Epithelial cell of prostate (primary cell): ENCODE results near the gene WDR27.
"Not testable (repeated sequence)": the region's sequence is repeated elsewhere in the genome, so short reads cannot be mapped to it uniquely, and the experiment has no call there.

Source experiments
- DNase-seq: peaks from one replicate; pipeline ENCODE4 v3.0.0-alpha.2; 2011; ENCODE audit warnings: low read depth, low spot score
- H3K27ac ChIP-seq: fragments of 450-650 bp; 2 replicates; pipeline ENCODE4 v1.5.1; 2017; ENCODE audit warnings: mild to moderate bottlenecking

The WDR27 gene

DNA sequence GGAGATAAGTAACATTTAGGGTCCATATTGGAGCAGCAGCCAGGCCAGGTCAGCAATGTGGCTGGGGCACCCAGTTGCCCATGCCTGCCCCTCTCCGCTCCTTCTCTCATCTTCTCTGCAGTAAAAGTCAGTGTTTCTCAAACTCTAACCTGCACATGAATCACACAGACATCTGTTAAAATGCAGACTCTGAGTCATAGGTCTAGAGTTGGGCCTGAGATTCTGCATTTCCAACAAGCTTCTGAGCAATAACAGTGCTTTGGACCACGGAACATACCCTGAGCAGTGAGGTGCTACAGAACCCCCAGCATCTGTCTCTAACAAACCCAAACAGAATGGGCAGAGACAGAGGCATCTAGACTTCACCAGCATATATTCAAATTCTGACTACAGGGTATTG, 12.3 kb upstream of the WDR27 start:
- DNase-seq: no peak
- H3K27ac ChIP-seq: no peak overlapping the region

DNA sequence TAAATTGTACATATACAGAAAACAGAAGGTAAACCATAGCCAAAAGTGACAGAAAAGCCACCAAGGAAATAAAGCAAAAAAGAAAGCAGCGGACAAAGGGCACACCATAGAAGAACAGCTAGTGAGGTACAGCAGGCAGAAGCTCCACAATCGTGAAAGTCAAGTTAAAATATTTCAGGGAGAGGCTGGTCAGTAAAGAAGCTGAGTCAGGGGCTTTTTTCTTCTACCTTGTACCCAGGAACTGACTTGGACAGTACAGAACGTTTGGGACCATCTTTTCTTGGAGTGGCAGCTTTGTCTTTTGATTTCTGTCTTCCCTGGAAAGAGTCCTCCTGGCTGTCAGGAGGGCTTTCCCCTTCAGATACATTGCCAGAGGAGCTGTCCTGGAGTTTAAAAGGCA, 8.2 kb upstream of the WDR27 start:
- H3K27ac ChIP-seq: no peak overlapping the region
- DNase-seq: no peak

DNA sequence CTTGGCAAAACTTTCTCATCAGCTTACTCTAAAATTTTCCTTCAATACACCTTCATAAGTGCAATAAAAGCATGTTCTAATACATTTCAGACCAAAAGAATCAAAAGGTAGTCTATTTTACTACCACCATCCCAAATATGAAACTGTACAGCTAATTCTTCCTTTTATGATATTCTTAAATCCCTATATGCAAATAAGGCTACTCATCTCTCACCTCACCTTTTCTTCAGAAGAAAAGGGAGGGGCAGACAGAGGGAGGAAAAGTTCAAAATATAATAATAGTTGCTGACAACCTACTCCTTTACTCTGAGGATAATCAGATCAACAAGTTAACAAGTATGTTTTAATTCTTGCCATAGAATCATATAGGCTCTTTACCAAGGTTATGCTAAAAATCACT, 7.5 kb upstream of the WDR27 start:
- no peak for DNase-seq
- peak overlapping the region; percentile 15 for H3K27ac ChIP-seq

DNA sequence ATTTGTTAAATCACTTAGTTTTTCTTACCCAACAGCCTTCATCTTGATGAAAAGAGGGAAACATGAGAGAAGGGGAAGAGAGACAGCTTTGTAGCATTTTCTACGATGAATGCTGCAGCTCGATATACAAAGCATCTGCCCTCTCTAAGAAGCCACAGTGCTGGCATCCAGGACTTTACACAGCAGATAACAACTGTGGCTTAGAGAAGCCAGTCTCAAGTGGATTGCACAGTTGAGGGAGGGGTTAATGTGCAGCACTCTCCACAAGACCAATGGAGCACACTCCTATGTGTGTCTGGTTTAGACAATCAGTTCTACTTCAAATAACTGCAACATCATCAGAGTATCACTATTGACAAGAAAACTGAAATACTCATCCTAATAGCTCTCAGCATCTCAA, 5.9 kb upstream of the WDR27 start:
- no peak overlapping the region for H3K27ac ChIP-seq
- DNase-seq: no peak

DNA sequence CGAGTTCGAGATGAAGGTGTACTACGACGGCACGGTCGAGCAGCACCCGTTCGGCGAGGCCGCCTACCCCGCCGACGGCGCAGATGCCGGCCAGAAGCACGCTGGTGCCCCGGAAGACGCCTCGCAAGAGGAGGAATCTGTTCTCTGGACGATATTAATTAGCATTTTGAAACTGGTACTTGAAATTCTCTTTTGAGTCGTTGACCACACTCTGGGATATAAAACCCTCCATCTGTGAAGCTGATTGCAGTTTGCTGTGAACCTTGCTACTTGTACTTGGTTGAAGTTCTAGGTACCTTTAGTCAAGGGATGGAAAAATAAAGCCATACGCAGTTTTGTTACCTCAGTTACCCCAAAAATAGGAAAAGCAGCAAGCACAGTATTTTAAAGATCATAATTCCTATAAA, 1.0 kb upstream of the WDR27 start:
- DNase-seq: no peak
- H3K27ac ChIP-seq: peak overlapping the region; percentile 87

DNA sequence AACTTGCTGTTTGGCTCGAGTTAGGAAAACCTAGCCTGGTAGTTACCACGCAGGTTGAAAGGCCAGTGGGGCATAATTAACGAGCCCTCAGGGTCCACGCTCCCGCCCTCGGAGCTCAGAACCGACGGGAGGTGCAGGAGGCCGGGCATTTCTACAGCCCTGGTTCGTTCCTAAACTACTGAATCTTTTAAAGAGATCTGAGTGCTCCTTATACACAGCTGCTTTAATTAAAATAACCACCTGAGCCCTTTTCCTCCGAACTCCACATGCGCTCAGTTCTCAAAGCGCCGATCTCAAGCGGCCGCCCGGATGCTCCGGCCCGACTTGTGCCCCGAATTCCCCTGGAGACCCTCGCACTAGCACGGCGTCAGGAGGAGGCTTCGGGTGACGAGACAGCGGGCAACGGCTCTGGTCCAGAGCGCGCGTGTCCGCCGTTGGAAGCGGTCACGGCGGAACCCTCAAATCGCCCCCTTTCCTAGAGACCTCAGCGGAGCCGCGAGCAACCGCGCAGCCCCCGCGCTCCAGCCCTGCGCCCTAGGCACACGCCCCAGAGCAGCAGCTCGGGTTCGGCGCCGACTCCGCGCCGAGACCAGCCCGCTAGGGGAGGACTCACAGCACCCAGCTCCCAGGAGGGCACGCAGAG, 397 bp downstream of the WDR27 start:
- no peak for DNase-seq
- H3K27ac ChIP-seq: peak overlapping the region; percentile 87

DNA sequence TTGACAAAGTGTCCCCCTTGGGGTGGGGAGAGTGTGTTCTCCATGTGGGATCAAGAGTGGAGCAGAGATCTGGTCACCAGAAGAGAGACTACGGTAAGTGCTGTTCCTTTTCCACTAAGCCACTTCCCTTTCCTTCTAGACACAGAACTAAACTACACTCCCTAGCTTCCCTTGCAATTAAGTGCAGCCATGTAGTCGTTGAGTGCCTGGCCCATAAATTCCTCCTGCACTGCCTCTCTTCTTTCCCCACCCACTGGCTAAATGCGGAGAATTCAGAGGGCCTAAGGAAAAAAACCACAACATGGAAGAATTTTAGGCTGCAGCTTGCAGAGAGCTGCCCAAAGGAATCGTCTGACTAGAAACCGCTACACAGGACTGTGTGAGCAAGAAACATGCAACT, 1.5 kb downstream of the WDR27 start:
- no peak overlapping the region for H3K27ac ChIP-seq
- no peak for DNase-seq

DNA sequence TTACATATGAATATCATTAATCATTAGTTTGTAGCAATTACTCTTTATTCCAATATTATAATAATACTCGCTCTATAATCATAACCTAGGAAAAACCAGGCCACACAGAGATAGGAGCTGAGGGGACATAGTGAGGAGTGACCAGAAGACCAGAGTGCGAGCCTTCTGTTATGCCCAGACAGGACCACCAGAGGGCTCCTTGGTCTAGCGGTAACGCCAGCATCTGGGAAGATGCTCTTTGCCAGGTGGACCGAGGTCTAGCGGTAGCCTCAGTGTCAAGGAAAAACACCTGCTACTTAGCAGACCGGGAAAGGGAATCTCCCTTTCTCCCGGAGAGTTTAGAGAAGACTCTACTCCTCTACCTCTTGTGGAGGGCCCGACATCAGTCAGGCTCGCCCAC, 4.7 kb downstream of the WDR27 start:
- DNase-seq: not testable (repeated sequence)

DNA sequence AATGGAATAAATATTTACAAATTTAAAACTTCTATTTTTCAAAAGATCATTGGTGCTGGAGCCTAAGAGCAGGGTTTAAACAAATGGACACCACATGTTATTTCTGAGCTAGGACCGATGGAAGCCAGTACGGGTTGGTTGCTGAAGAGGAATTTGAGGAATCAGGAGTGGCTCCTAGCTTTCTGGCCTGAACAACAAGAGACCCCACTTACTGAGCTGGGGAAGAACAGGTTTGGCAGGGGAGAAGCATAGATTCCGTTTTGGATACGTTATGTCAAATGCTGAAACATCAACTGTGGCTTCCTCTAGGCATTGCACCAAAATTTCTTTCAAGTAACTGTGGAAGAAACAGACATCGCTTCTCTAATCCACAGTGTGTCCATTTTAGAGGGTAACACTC, 6.7 kb downstream of the WDR27 start:
- DNase-seq: no peak
- no peak overlapping the region for H3K27ac ChIP-seq

More for the DNA sequence above, 4.7 kb downstream of the WDR27 start:
- H3K27ac ChIP-seq: peak overlapping the region; percentile 55

DNA sequence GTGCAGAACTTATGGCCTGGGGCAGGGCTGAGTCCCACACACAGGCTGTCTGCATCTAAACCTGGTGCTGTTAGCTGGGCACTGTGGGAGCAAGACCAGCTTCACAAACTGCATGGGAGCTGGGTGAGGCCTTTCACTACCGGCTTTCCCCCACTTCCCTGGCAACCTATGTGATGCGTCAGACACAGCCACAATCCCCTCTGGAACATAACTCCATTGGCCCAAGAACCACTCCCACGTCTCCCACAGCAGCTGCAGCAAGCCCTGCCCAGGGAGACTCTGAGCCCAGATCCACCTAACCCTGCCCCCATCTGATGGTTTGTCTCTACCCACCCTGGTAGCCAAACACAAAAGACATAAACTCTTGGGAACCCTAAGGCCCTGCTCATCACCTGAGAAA, 9.3 kb downstream of the WDR27 start:
- DNase-seq: no peak
- no peak overlapping the region for H3K27ac ChIP-seq

DNA sequence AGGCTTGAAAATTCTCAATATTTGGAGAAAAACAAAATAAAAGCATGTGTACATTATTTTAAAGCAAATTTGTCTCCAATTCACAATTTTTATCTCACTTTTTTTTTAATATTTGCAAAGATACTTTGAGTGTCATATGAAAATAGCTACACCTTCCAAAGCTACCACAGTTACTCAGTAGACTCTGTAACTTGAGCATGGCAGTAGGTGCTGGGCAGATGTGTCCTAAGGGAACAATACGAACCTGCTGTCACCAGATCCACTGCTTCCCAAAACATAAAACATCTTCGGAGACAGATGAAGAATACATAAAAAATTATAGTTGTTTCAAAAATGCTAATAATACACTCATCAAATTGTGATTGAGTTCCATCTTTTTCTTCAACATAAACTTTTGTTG, 10.6 kb downstream of the WDR27 start:
- H3K27ac ChIP-seq: no peak overlapping the region
- DNase-seq: no peak

DNA sequence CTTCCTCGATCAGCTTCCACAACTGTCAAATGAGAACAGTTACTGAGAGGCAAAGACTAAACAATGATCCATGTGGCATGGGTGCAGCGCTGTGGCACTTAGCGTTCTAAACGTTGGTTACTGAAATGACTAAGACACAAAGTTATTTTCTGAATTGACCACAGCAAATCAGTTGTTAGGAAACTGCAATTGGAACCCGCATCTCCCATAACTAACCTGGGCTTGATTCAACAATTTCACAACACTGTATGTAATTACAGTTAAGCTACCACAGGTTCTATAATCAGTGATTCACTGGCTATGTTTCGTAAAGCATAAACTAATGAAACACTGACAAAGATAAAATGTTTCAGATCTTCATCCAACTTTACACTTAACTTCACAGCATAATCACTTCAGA, 12.5 kb downstream of the WDR27 start:
- no peak overlapping the region for H3K27ac ChIP-seq
- DNase-seq: peak; percentile 48

DNA sequence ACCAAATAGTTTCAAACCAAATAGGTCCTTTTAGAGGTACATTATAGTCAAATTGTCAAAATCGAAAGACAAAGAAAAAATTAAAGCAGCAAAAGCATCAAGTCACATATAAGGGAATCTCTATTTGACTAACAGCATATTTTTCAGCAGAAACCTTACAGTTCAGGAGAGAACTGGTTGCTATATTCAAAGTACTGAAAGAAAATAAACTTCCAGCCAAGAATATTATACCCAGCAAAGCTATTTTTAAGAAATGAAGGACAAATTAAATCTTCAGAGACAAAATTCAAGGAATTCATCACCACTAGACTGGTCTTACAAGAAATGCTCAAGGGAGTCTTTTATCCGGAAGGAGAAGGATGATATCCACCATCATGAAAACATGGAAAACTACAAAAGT, 16.0 kb downstream of the WDR27 start:
- no peak overlapping the region for H3K27ac ChIP-seq
- no peak for DNase-seq

DNA sequence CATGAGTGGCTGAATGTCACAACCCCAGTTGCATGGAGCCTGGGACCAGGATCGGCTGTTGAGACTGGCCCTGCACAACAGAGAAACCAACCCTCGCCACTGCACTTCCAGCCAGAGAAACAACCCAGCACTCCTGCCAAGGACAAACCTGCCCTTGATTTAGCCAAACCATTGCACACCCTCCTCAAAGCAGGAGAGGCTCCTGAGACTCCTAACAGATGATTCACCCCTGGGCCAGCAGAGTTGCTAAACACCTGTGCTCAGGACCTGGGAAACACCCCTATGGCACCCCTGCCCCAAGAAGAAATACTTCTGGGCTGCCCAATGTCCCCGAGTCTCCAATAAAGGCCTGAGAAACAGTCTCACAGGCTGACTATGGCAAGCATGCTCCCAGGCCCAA, 17.8 kb downstream of the WDR27 start:
- no peak for DNase-seq
- H3K27ac ChIP-seq: no peak overlapping the region

DNA sequence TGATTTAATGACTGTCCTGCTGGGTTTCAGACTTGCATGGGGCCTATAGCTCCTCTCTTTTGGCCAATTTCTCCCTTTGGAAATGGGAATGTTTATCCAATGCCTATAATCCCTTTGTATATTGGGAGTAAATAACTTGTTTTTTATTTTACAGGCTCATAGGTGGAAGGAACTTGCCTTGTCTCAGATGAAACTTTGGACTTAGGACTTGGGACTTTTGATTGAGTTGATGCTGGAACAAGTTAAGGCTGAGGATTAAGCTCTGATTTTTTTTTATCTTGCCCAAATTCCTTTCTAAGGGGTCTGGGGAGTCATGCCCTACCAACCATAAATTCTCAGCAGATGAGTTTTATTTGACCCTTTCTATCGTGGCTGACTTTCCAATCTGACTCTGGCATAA, 23.5 kb downstream of the WDR27 start:
- no peak overlapping the region for H3K27ac ChIP-seq
- no peak for DNase-seq

DNA sequence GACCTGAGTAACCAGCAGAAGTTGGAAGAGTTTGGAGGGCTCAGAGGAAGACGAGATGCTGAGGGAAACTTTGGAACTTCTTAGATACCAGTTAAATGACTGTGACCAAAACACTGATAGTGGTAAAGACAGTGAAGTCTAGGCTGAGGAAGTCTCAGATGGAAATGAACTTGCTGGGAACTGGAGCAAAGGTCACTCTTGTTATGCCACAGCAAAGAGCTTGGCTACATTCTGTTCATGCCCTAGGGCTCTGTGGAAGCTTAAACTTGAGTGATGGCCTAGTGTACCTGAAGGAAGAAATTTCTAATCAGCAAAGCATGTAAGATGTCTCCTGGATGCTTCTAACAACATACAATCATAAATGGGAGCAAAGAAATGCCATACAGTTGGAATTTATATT, 24.7 kb downstream of the WDR27 start:
- no peak for DNase-seq
- H3K27ac ChIP-seq: no peak overlapping the region

DNA sequence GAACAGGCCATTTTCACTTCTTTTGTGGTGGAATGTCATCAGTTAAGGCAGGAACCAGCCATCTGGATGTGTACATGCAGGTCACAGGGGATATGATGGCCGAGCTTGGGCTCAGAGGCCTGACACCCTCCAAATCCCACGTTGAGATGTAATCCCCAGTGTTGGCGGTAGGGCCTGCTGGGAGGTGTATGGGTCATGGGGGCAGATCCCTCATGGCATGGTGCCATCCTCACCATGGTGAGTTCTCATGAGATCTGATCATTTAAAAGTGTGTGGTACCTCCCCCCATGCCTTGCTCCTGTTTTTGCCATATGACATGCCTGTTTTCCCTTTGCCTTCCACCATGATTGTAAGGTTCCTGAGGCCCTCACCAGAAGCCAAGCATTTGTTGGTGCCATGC, 26.8 kb downstream of the WDR27 start:
- no peak for DNase-seq
- no peak overlapping the region for H3K27ac ChIP-seq

DNA sequence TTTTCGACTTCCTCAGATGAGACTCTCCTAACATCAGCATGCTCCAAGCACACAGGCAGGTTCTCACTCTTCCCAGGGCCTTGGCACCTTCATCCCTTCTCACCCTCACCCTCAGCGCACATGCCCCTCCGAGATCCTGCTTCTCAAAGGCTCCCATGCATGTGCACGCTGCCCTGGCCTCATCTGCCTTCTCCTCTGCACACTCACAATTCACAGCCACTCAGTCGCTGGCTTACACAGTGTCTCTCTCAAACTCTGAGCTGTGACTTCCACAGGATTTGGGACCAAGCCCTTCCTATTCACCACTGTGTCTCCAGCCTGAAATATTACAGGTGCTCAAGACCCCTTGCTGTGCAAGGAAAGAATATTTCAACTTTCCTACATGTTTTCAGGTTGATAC, 30.3 kb downstream of the WDR27 start:
- no peak overlapping the region for H3K27ac ChIP-seq
- DNase-seq: no peak

DNA sequence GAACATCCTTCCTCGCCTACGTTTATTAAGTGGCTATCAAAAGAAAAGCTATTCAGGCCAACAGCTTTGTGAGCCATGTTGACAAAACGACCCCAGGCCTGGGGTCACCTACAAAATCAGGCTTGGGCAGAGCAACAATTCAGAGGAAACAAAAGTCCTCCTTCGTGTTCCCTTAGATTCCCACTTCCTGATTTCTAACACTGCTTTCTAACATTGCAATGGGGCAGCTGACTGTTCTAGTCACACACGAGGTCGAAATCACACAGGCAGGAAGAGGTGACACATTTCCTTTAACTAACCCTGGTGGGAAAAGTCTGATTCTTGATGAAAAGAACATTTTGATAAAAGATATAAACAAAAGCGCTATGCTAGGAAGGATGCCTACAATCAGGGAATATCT, 31.9 kb downstream of the WDR27 start:
- H3K27ac ChIP-seq: no peak overlapping the region
- DNase-seq: no peak

DNA sequence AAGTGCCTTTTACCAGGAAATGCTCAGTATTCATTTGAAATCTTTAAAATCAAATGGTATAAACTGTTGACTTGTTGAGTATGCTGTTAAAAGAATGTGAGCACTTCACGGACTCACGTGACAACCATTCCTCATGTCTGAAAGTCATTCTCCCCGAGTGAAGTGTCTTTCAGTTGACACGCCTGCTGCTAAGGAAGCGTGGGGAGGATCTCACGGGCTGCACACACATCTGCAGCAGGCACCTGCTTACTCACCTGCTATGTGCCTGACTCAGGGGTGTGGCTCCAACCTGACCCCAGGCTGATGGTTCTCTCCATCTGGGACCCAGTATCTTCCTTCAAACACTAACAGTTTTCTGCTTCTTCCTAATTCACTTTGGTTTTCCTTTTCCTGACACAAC, 32.7 kb downstream of the WDR27 start:
- H3K27ac ChIP-seq: no peak overlapping the region
- DNase-seq: no peak

DNA sequence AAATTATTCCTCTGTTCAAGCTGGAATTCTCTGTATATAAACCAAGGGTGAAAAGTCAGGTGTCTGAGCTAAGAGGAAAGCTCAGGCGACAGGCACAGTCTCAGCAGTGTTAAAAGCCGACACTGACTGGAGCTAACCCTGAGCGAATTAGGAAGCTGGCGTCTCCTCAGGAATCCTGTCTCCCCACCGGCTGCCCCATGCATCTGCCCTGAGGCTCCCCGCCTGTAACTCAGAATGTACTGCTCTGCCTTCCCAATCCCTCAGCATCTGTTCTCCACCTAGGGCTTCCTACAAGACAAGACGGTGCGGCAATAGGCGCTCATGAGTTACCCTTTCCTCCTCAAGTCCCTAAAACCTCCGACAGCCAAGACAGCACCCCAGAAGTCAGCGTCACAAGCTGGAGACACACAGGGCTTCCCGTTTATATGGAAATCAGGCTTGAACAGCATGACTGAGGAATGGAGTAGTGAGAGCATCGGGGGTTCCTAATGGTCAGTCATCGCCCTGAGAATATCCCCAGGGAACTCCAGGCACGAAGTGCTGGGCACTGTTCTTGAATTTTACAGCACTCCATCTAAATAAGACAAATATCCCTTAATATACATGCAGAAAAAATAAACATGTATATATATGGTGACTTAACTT, 33.5 kb downstream of the WDR27 start:
- no peak for DNase-seq
- H3K27ac ChIP-seq: no peak overlapping the region

DNA sequence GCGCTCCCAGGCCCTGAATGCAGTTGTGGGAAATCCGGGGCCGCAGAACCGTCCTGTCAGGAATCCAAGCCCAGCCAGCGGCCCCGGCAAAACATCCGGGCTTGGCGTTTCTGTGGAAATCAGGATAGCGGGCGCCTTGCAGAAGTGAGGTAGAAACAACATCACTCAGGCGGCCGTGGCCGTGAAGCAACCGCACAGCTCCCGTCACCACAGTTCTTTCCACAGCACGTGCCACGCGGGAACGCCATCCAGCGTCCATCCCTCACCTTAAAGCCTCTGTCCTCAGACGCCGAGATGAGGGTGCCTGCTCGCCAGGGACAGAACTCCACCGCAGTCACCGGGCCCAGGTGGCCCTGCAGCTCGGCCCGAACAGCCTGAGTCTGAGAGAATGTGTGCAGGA, 34.1 kb downstream of the WDR27 start:
- DNase-seq: no peak
- no peak overlapping the region for H3K27ac ChIP-seq
